HG03342 (cell line): ENCODE results near the gene CISD2.
"Not testable (repeated sequence)": the region's sequence is repeated elsewhere in the genome, so short reads cannot be mapped to it uniquely, and the experiment has no call there.

Experiments used
- ATAC-seq: cut with Tn5 transposase; IDR thresholded peaks from one replicate; pipeline ENCODE4 v1.9.1; 2021; ENCODE audit warnings: mild to moderate bottlenecking, moderate library complexity; ENCODE audit not compliant: unreplicated experiment

Gene CISD2, protein sequence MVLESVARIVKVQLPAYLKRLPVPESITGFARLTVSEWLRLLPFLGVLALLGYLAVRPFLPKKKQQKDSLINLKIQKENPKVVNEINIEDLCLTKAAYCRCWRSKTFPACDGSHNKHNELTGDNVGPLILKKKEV

DNA sequence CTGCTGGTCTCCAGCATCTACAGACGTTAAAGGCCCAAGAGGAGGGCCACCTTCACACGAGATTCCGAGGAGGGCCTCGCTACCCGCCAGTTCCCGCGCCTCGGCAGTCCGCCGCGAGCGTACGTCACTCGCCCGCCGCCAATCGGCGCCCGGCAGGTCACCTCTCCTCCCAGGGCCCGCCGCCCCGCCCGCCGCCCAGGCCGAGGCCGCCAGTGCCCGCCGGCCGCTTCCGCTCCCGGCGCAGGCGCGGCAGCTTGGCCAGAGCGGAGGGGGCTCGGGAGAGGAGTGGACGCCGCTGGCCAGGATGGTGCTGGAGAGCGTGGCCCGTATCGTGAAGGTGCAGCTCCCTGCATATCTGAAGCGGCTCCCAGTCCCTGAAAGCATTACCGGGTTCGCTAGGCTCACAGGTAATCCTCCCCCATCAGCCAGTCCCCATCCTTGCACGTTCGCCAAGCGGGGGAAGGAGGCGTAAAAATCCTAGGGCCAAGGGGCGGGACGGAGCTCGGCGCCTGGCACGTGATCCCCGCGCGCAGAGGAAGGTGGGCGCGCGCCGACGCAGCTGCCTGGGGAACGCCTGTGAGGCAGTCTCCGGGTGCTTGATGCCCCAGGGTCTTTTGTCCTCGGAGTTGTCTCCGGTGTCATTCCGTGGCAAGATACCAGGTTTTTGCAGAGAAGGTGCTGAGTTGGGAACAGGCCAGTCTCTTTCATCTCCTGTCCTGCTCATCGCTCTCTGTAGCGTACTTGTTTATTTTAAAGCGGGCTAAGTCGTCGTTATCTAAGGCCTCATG is at the start of gene CISD2:
Gene CISD2, plus strand, starts transcription at position 212 of the 788 bp plus-strand sequence. Its CDS starts 93 bp downstream, at position 305.
- ATAC-seq: peak; percentile 86

DNA sequence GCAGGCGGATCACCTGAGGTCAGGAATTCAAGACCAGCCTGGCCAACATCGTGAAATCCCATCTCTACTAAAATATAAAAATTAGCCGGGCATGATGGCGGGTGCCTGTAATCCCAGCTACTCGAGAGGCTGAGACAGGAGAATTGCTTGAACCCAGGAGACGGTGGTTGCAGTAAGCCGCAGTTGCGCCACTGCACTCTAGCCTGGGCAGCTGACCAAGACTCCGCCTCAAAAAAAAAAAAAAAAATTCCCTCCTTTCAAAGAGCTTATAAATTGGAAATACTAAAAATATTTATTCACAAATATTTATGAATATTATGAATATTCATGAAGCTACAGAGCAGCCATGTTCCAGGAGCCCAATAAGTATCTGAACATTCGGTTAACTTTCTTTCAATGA is 49.7 kb upstream of the CISD2 start:
- ATAC-seq: not testable (repeated sequence)

DNA sequence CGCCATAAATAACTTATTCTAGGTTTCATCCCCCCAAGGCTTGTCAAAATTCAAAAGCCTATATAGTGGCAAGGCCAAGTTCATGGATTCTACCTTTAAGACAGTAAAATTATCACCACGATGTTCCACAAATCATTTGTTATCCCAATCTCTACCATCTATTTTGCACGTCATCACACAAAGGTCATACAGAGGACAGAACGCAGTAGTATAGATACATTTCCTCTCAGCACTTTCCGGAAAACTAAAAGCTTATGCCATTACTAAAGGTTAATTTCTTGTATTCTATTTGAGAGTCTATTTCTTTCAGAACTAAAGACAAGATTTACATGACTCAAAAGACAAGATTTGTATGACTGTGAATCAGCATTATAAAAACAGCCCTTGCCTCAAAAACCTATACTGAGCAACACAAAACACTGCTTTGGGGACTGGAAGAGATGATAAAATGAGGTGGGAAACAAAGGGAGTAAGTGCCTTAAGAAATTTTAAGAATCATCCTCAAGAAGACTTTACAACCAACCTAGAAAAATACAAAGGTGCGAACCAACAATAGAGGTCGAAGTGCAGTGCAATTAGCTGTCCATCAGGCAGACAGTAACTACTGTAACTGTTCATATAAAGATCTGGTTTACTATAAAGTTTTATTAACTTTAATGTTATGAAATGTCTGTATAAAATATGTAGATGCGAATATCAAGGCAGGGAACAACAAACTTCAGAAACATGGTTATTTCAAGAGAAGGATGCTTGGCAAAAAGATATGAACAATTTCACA is 49.0 kb upstream of the CISD2 start:
- ATAC-seq: no peak

DNA sequence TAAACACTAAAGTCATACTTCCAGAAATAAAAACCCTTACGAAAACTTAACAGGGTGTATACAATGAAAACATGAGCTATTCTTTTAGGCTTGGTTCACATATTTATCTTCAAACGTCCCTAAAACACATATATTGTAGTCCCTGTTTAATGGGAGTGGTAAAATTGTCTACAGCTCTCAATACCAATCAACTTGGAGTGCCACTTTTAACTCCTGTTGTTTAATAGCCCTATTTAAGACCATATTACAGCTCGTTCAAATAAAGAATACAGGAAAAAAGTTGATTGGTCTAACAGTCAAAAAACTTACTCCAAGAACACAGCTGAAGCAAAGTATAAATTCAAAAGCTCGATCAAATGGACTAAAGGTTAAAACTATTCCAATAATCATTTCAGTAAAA is 45.3 kb upstream of the CISD2 start:
- ATAC-seq: no peak

DNA sequence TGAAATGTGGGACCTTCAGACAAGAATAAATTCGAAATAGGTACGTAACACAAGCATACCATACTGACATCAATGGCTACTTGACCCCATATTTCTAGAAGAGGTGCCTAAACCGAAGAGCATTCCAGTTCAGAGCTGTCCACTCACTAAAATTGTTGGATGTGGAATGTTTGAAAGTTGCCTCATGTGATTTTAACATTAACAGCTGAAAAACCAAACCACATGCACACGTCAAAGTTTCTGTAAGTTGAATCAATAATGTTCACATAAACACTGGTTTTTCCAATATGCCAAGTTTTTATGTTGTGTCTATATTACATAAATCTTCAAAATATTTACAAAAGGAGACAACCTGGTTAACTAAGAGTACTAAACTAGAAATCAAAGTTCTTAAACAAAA is 44.9 kb upstream of the CISD2 start:
- ATAC-seq: no peak

DNA sequence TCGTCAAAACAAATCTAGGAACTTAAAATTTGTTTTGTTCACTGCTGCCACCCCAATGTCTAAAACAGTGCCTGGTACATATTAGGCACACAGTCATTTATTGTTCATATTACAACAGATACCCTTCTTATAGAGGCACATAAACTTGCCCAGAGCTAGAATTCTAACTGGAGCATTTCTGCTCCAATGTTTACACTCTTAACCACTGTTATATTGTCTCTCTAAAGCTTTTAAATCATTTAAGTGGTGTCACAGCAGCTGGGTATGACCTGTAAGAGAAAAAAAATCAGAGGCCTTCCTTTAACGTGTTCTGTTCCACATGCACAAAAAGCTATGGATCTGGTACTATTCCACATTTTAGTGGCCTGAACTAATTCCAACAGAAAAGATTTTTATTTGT is 44.4 kb upstream of the CISD2 start:
- no peak for ATAC-seq

DNA sequence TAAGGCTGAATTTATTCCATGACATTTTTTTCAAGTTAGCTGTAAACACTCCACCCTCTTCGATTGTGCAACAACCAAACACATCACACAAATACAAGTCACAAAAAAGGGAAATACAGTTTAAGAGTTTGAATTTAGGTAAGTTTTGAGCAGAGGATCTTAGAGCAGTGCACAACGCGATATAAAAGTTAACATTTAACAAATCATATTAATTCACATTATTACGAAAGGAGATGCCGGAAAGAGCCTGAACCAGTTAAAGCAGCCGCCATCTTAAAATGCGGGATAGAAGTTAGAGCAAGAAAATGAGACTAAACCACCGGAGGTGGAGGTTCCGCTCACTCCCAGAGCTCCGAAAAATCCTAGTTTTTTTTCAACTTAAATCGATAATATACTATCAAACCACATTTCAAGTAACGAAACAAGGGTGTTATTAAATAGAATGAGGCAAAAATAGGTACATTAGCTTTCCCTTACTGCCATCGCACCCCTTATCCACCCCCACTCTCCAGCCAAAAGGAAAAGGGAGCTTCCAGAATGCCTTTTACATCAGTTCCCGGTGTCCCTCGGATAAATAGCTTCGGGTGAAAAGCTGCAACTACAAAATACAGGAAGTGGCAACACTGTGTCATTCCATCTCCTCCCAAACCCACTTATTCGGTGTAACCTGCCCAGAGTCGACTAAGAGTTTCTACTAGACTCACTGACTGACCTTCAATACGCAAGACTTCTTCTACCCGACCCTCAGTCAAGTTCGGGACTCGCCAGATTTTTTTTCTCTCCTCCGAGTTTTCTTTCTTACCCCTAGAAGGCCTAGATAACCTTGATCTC is 43.3 kb upstream of the CISD2 start:
- no peak for ATAC-seq

DNA sequence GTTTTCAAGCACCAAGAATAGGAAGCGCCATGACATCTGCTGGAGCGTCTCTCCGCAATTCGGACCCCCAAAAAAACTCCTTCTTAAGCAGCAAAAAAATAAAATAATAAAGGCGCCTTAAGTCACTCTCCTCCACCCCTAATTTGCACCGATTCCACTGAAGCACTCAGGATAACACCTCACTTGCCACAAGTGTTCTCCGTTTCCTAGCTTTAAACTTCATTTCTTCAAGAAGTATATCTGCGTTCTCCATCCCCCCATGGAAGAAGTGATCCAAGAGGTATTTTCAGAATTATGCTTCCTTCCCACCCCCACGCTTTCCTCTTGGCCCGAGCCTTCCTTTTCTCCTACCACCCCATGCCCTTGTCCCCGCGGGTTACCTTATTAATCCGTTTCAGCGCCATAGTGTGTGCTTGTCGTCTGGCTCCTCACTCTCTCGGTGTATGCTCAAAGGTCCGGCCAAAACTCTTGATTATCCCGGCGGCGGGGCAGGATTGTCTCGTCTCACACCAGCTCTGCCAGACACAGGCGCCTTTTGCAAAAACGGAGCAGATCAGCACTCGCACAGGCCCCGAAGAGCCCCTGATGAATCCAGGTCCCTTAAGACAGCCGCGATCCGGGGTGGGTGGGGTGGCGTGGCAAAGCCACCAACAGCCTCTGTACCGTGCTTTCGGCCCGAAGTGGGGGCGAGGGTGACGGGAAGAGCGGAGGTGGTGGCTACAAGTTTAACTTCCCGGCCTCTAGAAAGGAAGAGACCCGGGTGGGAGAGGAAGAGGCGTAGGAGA is 42.5 kb upstream of the CISD2 start:
- no peak for ATAC-seq

DNA sequence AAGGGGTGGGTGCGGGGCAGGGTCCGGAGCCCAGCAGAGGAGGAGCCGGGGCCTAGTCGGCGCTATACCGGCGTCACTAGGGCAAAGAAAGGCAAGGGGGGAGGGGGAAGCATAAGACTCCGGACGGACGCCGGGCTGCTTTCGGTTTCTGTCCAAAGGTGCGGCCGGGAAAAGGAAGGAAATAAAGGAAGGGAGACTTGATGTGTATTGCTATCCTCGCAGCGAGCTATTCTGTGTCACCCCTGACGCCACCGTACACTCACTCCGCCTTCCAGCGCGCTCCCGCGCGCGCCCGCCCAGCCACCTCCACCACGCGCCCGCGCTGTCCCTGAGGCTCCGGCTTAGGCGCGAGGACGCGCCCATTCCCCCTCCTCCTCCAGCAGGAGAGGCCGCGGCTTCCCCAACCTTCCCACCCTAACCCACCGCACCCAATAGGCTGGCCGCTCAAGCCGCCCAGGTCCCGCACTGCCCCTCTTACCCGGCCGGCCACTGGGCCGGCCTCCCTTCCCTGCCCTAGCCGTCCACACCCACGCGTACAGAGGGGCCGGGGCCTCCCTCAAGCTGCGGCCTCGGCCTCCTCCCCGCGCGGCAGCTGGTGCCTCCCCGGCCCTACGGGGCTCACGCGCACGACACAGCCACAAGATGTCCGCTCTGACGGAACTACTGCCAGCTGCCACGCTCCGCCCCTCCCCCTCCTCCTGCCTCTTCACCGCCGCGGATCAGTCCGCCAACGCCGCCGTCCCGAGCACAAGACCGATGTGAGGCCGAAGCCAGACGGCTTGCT is 41.7 kb upstream of the CISD2 start, which contains the start of gene UBE2D3:
Gene UBE2D3, minus strand, starts transcription at position 662 of the 784 bp plus-strand sequence. CDS start 1,043 bp downstream, outside the sequence.
- ATAC-seq: peak; percentile 32

DNA sequence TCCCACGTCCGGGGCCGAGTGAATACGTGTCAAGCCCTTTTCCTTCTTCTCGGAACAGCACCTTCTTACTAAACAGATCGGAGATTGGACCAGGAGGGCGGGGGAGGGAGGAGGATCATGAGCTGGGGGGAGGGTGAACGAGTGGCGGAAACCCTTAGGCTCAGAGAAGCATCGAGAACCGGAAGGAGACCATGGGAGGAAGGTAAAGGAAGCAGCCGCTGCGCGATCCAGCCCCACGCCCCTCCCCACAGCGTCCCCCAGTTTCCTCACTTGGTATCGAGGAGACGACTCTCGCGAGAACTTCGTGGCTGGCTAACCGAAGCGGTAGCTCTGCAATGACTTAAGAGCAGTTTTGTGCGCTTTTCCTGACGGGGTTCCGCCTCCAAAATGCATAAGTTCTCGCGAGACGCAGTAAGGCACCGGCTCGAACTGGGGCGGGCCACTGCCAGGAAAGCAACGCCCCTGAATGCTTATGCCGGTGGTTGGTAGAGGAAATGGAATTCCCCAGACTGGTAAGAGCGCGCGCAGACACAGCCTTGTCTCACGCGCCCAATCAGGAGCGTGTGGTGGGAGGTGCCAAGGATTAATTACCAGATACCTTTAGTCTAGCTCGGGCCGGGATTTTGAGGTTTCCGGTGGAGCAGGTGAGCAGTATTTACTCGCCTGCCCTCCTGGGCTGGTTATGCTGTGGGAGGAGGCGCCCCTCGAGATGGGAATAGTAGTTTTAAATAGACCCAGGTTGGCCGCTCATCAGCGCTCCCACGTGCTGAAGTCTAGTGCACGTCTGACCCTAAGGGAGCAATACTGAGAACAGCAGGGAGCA is 40.9 kb upstream of the CISD2 start:
- ATAC-seq: peak; percentile 80

DNA sequence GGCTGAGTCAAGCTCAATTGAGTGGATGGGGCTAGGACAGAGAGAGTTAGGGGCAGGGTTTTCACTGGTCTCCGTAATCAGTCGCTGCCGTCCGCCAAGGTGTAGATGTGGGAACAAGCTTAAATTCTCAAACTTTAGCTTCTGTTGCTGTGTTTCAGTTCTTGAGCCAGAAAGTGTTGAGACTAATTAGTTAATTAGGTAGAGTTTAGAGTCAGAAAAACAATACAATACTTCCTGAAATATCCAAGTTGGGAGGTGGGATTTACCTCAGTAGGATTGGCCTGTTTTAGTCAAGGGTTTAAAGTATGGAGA is 40.3 kb upstream of the CISD2 start:
- no peak for ATAC-seq

DNA sequence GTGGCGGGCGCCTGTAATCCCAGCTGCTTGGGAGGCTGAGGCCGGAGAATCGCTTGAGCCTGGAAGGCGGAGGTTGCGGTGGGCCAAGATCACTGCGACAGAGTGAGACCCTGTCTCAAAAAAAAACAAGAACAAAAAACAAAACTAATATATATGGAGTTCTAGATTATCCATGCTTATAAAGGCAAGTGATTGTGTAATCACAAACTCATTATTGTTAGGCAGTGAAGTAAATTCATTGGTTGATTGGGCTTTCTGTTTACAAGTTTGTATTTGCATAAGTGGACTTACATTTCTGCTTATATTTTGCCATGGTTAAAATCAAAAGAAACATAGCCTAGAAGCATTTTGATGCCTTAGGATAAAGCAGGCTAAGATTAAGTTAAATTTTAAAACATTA is 39.0 kb upstream of the CISD2 start:
- no peak for ATAC-seq

DNA sequence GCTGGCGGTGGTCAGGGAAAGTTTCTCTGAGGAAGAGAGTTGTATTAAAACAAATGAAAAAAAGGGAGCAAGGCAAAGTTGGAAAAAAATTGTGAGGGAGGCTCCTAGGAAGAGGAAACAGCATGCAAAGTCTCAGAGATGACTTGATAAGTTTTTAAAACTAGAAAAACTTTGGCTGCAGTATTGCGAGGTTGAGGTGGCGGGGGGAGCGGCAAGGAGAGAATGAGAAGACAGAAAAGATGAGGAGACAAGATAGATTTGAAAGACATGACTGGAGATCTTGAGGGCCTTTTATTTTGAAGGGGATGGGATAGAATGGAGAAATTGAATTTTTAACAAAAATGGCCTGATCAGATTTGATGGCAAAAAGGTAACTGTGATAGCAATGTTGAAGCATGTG is 36.7 kb upstream of the CISD2 start:
- no peak for ATAC-seq

DNA sequence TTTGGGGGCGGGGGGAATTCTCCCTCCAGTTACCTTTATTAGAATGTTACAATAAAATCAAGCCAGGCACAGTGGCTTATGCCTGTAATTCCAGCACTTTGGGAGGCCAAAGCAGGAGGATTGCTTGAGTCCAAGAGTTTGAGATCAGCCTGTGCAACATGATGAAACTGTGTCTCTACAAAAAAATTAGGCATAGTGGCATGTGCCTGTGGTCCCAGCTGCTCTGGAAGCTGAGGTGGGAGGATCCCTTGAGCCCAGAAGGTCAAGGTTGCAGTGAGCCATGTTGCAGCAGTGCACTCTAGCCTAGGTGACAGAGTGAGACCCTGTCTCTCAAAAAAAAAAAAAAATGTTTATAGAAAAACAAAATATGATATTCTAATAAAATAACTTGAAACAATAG is 36.1 kb upstream of the CISD2 start:
- ATAC-seq: no peak

DNA sequence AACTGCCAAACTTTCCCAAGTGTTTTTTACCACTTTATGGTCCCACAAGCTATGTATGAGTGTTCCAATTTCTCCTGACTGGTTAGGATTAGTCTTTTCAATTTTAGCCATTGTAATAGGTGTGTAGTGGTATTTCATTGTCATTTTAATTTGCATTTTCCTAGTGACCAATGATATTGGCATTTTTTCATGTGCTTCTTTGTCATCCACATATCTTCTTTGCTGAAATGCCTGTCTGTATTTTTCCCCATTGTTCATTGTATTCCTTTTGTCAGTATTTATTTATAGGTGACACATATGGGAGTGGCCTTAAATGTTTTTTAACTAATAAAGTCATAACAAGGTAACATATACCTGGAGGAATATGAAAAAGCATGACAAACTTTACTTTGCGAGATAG is 32.2 kb upstream of the CISD2 start:
- no peak for ATAC-seq

DNA sequence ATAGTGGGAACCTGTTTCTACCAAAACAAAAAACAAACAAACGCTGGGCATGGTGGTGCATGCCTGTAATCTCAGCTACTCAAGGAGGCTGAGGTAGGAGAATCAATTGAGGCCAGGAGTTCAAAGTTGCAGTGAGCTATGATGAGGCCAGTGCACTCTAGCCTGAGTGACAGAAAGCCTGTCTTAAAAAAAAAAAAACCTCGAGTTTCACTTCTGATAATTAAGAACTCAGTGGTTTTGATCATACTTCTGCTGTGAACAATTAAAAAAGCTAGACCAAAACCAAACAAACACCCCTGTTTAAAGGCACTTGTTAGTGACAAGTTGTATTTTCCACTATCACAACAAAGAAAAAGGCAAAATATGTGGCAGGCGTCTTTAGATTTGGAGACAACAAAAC is 26.4 kb upstream of the CISD2 start:
- ATAC-seq: no peak

DNA sequence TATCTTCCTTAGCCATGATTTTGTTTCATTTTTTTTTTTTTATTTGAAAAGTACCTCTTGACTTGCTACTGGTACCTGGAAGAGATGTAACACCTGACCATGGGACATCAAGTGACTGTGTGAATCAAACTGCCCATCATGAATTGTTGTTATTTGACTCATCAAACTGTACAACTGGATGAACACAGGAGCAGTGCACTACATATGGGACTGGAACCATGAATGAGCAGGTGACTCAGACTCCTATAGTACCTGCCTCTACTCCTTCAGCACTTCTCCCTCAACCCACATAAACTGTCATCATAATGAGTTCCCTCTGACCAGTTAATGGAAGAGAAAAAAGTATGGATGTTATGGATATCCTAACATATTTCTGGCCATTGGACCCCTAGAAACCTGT is 25.5 kb upstream of the CISD2 start:
- no peak for ATAC-seq

DNA sequence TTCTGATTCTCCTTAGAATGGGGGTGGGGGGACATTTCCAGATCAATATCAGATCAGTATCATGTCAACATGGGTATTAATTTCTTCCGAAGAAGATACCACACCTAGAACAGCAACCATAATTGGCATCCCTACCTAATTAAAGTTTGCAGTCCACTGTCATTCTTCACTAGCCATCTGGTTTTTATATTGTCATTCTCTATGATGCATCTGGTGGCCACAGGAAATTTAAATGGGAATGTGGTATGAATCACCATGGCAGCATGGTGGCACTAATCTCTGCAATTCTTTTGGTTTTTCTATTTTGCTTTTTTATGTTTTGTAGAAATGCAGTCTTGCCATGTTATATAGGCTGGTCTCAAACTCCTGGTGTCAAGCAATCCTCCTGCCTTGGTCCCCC is 24.9 kb upstream of the CISD2 start:
- no peak for ATAC-seq

DNA sequence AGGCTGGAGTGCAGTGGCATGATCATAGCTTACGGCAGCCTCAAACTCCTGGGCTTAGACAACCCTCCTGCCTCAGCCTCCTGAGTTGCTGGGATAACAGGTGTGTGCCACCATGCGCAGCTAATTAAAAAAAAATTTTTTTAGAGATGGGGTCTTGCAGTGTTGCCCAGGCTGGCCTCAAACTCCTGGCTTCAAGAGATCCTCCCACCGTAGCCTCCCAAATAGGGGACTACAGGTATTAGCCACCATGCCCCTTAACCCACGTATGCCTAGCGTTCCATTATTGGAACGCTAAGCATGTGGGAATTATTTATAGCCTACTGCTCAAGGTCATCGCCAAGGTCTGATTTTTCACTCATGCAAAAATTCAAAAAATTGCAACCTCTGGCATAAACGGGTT is 21.1 kb upstream of the CISD2 start:
- no peak for ATAC-seq
